Muscle of arm (tissue), 14 donors: Measurements from ENCODE around the gene NUPR2. TPM values are rescaled to one million over a fixed set of nuclear protein-coding genes. Genes with fewer than 3 reads are reported as not detected.
A peak's percentile ranks its signal among the peaks of the same experiment; 100 is the strongest.
"Not testable (repeated sequence)": the region's sequence is repeated elsewhere in the genome, so short reads cannot be mapped to it uniquely, and the experiment has no call there.

ENCODE experiments used
- DNase-seq: peaks from one replicate; pipeline ENCODE4 v3.0.0-alpha.2; 2013
- long read RNA-seq, 11 donors: transcript quantifications; one replicate each; lab custom pipeline, GENCODE V29; 2026
- polyA plus RNA-seq, 12 donors: library from polyadenylated mRNA; unstranded; fragments of 120-200 nt; gene quantifications; one replicate each; pipeline ENCODE4 v1.2.1, GENCODE V29; 2013; ENCODE audit not compliant: insufficient read length in 12 of 12

The NUPR2 gene
- polyA plus RNA-seq: under 1 TPM in 1 of 12 donors, not detected in 11; 0.32 TPM
- long read RNA-seq, donor 1: 0 reads
- long read RNA-seq, donor 2: 0 reads
- long read RNA-seq, donor 3: 0 reads
- long read RNA-seq, donor 4: 0 reads
- long read RNA-seq, donor 5: 0 reads
- long read RNA-seq, donor 6: 0 reads
- long read RNA-seq, donor 7: 0 reads
- long read RNA-seq, donor 8: 0 reads
- long read RNA-seq, donor 9: 0 reads
- long read RNA-seq, donor 10: 0 reads
- long read RNA-seq, donor 11: 0 reads

GRCh38 chr7:56115852-56116538 lies at the start of gene NUPR2:
Gene NUPR2 (minus strand): TSS chr7:56116417. CDS start chr7:56116314, 103 bp downstream.
- no peak for DNase-seq

DNA sequence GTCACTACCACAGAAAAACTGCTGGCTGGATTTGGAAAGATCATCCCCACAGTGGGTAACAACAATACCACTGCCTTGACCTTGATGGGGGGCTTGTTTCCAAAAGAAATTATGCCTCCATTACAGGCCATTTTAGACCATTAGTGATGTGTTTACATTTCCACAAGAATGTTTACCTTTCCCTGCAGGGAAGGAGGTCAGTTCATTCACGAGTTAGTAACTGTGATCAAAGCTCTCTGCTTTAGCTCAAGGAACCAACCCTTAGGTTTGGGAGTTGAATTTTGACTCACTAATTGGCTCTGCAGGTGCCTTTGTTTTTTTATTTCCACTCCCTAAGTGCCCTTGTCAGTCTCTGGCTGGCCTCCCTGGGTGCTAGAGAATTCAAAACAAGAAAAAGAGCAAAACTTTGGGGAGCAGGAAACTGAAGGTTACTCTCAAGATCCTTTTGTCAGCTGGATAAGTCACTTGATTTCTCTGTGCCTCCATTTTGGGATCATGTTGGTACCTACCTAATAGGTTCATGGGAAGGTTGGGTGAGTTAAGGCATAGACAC lies 41.1 kb upstream of the NUPR2 start:
- DNase-seq: no peak

GRCh38 chr7:56131062-56131461 lies 14.8 kb upstream of the NUPR2 start:
- DNase-seq: not testable (repeated sequence)

GRCh38 chr7:56127241-56127975 lies 11.2 kb upstream of the NUPR2 start:
- no peak for DNase-seq

GRCh38 chr7:56125831-56126230 lies 9.6 kb upstream of the NUPR2 start:
- DNase-seq: no peak

DNA sequence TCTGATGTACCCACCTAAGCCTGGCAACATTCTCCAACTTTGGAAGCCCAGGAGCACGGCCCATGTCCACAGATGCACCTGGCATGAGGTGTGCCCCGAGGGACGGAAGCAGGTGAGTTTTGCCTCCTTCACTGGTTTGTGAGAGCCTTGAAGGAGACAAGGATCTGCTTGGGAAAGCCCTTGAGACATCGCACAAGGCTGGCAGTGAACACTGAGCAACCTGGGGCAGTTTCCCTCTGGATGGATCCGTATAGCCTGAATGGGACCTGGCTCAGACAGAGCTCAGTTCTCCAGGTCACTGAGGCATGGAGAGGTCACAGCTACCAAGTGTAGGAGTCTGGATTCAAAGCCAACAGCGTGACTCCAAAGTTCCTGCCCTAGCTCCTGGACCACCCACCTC lies 8.8 kb upstream of the NUPR2 start:
- DNase-seq: no peak

DNA sequence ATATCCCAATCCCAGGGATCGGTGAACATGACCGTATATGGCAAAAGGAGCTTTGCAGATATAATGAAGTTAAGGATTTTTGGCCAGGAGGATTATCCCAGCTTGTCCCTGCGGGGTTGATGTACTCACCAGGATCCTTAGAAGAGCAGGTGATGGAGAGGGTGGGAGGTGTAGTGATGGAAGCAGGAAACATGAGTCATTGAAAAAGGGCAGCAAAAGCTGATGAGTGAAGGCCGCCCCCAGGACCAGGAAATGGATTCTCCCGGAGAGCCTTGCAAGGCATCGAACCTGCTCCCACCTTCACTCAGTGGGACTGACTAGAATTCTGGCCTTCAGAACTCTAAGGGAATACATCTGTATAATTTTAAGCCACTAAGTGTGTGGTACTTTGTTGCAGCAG lies 5.2 kb upstream of the NUPR2 start:
- DNase-seq: no peak

DNA sequence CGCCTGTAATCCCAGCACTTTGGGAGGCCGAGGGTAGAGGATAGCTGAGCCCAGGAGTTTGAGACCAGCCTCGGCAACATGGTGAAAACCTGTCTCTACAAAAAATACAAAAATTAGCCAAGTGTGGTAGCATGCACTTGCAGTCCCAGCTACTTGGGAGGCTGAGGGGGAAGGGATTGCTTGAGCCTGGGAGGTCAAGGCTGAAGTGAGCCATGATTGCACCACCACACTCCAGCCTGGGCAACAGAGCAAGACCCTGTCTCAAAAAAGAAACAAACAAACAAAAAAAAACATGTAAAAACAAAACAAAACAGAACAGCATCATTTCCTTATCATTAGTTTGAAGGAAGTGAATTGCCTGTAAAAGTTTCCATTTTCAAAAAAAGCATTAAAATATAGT lies 4.0 kb downstream of the NUPR2 start:
- DNase-seq: not testable (repeated sequence)

GRCh38 chr7:56110611-56111010 lies 5.6 kb downstream of the NUPR2 start:
- DNase-seq: no peak

GRCh38 chr7:56107954-56108258 lies 8.3 kb downstream of the NUPR2 start:
- no peak for DNase-seq

DNA sequence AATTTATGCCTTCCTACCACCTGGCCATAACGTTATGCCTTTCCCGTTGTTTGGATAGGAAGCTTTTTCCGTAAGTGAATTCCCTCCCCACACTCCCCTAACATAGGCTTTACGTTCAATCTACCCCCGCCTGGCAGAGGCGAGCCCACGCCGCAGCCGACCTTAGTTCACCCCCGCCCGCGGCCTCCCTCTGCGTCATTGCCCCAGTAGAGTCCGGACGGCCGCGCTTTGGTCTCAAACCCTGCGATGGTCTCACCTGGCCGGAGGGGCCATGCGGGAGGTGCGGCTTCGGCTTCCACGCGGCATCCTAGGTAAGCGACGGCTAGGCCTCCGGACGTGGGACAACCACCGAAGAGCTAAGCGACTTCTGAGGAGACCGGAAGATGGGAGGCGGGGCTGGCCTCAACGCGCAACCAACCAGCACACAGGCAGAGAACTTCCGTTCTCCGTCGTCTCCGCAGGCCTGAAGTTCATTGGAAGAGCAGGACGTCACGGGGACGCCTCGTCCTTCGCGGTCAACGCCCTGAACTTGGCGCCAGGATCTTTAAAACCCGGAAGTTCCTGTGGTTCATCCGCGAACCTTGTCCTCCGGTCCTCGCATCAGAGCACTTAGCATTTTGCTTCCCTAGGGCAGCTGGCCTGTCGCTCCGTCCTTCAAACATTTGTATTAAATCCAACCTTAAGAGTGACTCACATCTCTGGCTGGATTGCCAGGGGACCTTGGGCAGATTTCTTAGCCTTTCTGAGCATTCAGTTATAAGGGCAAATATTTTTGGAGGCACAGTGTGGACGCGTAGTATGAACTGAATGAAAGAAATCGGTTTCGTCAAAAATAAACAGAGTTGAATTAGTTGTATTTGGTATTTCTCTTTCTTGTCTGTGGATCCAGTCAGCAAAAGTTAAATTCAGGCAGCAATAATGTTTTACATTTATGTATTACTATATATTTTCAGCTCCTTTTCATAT lies 9.8 kb downstream of the NUPR2 start, which contains the start of gene CHCHD2:
Gene CHCHD2, minus strand, starts transcription at position 369 of the 966 bp plus-strand sequence. Its CDS starts 63 bp downstream, at position 306.
- DNase-seq: peak; percentile 99

DNA sequence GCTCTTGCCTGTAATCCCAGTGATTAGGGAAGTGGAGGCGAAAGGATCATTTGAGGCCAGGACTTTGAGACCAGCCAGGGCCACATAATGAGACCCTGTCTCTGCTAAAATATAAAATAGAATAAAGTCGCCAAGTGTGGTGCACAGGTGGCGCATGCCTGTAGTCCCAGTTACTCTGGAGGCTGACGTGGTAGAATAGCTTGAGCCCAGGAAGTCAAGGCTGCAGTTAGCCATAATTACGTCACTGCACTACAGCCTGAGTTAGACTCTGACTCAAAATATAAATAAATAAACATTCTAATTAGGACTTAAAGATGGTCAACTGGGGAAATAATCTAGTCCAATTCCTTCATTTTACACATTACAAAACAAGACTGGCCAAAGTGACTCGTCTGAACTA lies 10.7 kb downstream of the NUPR2 start:
- peak; percentile 22 for DNase-seq

DNA sequence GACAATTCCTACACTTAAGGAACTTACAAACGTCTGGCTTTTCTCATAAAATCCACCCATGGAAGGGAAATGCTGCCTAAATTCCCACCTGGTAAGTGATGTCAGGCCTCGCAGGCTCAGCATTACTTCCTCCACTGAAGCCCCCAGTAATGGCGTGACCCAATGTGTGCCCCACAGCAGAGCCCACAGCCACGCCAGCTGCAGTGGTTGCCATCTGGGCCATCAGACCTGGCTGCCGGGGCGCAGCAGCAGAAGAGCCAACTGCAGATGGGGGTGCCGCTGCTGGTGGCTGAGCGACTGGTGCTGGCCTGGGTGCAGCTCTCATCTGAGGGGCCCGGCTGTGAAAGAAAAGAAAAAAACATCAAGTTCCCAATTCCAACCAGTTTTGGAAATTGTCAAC lies 12.1 kb downstream of the NUPR2 start:
- DNase-seq: not testable (repeated sequence)

DNA sequence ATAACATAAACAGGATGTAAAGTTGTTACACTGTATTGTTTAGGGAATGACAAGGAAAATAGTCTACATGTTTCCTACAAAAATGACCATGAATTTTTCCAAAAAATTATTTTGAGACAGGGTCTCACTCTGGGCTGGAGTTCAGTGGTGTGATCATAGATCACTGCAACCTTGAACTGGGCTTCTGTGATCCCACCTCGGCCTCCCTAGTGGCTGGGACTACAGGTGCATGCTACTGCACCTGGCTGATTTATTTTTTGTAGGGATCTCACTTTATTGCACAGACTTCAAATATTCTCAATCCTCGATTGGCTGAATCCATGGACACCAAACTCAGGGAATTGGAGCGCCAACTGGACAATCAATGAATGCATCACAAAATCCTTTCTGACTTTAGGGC lies 16.6 kb downstream of the NUPR2 start:
- DNase-seq: no peak

DNA sequence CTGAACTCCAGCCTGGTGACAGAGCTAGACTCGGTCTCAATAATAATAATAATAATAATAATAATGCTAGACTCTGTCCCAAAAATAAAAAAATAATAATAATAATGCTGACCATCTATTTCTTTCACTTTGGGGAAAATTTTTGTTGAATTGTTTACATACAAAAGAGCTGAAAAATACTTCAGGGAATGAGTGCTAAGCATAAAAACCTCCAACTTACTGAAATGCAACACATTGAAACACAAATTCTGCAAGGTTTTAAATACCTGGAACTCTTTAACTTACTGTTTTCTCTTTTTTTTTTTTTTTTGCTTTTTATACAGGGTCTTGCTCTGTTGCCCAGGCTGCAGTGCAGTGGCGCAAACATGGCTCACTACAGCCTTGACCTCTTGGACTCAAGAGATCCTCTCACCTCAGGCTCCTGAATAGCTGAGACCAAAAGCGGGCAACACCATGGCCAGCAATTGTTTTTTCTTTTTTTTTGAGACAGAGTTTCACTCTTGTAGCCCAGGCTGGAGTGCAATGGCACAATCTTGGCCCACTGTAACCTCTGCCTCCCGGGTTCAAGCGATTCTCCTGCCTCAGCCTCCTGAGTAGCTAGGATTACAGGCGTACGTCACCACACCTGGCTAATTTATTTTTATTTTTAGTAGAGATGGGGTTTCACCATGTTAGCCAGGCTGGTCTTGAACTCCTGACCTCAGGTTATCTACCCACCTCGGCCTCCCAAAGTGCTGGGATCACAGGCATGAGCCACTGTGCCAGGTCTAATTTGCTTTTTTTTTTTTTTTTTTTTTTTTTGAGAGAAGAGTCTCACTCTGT lies 17.8 kb downstream of the NUPR2 start:
- not testable (repeated sequence) for DNase-seq

DNA sequence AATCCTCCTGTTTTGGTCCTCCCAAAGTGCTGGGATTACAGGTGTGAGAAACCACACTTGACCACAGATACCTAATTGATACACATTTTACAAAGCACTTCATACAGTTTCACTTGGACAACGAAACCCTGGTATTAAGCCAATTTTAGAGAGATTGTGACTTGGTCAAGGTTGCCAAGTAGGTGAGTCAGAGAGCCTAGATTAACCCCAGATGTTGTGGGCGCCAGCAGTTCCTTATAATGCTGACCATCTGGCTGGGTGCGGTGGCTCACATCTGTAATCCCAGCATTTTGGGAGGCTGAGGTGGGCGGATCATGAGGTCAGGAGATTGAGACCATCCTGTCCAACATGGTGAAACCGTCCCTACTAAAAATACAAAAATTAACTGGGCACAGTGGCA lies 18.5 kb downstream of the NUPR2 start:
- peak; percentile 25 for DNase-seq

DNA sequence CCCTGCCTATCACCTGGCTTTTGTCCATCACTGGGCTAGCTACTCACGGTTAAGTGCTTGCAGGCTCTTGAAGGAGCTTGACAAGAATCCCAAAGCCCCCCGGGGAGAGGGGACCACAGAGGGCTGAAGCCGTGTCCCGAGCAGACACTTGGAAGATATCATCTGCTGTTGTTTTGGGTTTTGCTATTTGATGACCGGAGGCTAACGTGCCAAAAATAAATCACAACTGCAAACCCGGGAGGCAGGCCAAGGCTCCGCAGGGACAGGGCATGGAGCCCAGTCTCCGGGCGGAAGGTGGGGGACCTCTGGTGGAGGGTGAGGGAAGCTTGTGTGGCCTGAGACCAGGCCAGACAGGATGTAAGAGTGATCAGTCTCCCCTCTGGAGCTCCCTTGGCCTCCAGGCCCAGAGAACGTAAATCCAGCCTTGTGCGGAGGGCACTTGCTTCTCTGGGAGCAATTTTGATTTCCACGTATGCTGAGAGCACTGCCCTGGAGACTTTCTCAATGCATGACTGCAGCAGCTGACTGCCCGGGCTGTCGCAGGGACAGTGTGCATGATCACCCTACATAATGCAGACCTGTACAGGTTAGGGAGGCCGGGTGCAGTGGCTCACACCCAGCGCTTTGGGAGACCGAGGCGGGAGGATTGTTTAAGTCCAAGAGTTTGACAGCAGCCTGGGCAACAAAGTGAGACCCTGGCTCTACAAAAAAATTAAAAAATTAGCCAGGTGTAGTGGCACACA lies 23.3 kb downstream of the NUPR2 start, which contains the start of gene PHKG1:
Gene PHKG1, minus strand, starts transcription at position 164 of the 743 bp plus-strand sequence. CDS start 4,011 bp downstream, outside the sequence.
- peak; percentile 83 for DNase-seq

GRCh38 chr7:56092388-56092787 lies 23.8 kb downstream of the NUPR2 start:
- not testable (repeated sequence) for DNase-seq

- peak; percentile 32 for DNase-seq
Measured at GRCh38 chr7:56091591-56091990, 24.6 kb downstream of the NUPR2 start.
